GM12878 (cell line): ENCODE results near the gene PLEKHJ1.
A peak's percentile ranks its signal among the peaks of the same experiment; 100 is the strongest.

Experiments
- BRCA1 ChIP-seq: IDR thresholded peaks from 2 replicates; pipeline ENCODE4 v1.6.1; 2011; ENCODE audit warnings: low read depth, low read length, improper control_type of control experiment
- EGR1 ChIP-seq, 2 experiments: IDR thresholded peaks; 1 replicate in 1 of 2; 2 replicates in 1 of 2; pipeline ENCODE4 v1.6.1; 2011 to 2012; ENCODE audit warnings: low read depth in 2 of 2, low read length in 2 of 2, borderline replicate concordance in 1 of 2, mild to moderate bottlenecking in 1 of 2, moderate library complexity in 1 of 2
- ELK1 ChIP-seq: IDR thresholded peaks from 2 replicates; pipeline ENCODE4 v1.6.1; 2012; ENCODE audit warnings: low read depth, low read length, improper control_type of control experiment
- JUND ChIP-seq: IDR thresholded peaks from 2 replicates; pipeline ENCODE4 v1.6.1; 2012; ENCODE audit warnings: low read depth, mild to moderate bottlenecking, low read length, improper control_type of control experiment, moderate library complexity
- MYC ChIP-seq: IDR thresholded peaks from 2 replicates; pipeline ENCODE4 v1.6.1; 2011; ENCODE audit warnings: mild to moderate bottlenecking, low read length, moderate library complexity, inconsistent platforms; ENCODE audit not compliant: insufficient read depth, insufficient replicate concordance, insufficient read length, severe bottlenecking
- NR2C1 ChIP-seq: fragments of 450-650 bp; IDR thresholded peaks from 2 replicates; pipeline ENCODE4 v1.6.1; 2017; ENCODE audit warnings: antibody characterized with exemption, mild to moderate bottlenecking, moderate library complexity
- POLR2A ChIP-seq: IDR thresholded peaks from 2 replicates; pipeline ENCODE4 v1.6.1; 2011; ENCODE audit warnings: low read depth, mild to moderate bottlenecking, low read length
- RBBP5 ChIP-seq: fragments of 200-600 bp; sonication (generic); conservative IDR thresholded peaks from 2 replicates; pipeline ENCODE4 v1.6.1; 2016
- RFX5 ChIP-seq: IDR thresholded peaks from 2 replicates; pipeline ENCODE4 v1.6.1; 2011; ENCODE audit warnings: low read depth, low read length, improper control_type of control experiment
- TAF1 ChIP-seq: IDR thresholded peaks from 2 replicates; pipeline ENCODE4 v1.6.1; 2011; ENCODE audit warnings: mild to moderate bottlenecking, low read depth, low read length, borderline replicate concordance
- ZSCAN29 ChIP-seq: fragments of 450-650 bp; IDR thresholded peaks from 2 replicates; pipeline ENCODE4 v1.6.1; 2017; ENCODE audit warnings: mild to moderate bottlenecking, moderate library complexity
- TF ChIP-seq, protein P1 (sequence below), 3 experiments: IDR thresholded peaks in 2 of 3; conservative IDR thresholded peaks in 1 of 3; 2 replicates each; pipeline ENCODE4 v1.5.1; 2011; ENCODE audit warnings: low read depth in 3 of 3, low read length in 3 of 3, mild to moderate bottlenecking in 3 of 3, control low read depth in 2 of 3, moderate library complexity in 2 of 3, inconsistent platforms in 1 of 3, mixed read lengths in 1 of 3; ENCODE audit not compliant: control insufficient read depth in 2 of 3, insufficient read depth in 1 of 3; ENCODE audit errors: extremely low read depth in 1 of 3
- TF ChIP-seq, protein P2 (sequence below): fragments of 450-650 bp; IDR thresholded peaks from 2 replicates; pipeline ENCODE4 v1.6.1; 2014; ENCODE audit warnings: mild to moderate bottlenecking
- TF ChIP-seq, protein P3 (sequence below): fragments of 450-650 bp; IDR thresholded peaks from 2 replicates; pipeline ENCODE4 v1.6.1; 2017; ENCODE audit warnings: mild to moderate bottlenecking

GRCh38 chr19:2270157-2270422 lies 34.0 kb upstream of the PLEKHJ1 start:
- TF ChIP-seq ELK1 (no peak), MYC (no peak), RBBP5 (no peak), EGR1 (IDR thresholded peaks at IDR 0.05; ENCODE audit: borderline replicate concordance in 1 of 2, low read depth in 2 of 2, low read length in 2 of 2) (no peak), POLR2A (peak; percentile 17; the same call in 1 of the 2 replicates), ZSCAN29 (no peak), TAF1 (no peak), RFX5 (no peak), JUND (no peak), BRCA1 (no peak), NR2C1 (no peak)
- TF ChIP-seq, protein P1, sequence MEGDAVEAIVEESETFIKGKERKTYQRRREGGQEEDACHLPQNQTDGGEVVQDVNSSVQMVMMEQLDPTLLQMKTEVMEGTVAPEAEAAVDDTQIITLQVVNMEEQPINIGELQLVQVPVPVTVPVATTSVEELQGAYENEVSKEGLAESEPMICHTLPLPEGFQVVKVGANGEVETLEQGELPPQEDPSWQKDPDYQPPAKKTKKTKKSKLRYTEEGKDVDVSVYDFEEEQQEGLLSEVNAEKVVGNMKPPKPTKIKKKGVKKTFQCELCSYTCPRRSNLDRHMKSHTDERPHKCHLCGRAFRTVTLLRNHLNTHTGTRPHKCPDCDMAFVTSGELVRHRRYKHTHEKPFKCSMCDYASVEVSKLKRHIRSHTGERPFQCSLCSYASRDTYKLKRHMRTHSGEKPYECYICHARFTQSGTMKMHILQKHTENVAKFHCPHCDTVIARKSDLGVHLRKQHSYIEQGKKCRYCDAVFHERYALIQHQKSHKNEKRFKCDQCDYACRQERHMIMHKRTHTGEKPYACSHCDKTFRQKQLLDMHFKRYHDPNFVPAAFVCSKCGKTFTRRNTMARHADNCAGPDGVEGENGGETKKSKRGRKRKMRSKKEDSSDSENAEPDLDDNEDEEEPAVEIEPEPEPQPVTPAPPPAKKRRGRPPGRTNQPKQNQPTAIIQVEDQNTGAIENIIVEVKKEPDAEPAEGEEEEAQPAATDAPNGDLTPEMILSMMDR (IDR thresholded peaks at IDR 0.05 in 2 of 3, conservative IDR thresholded peaks at IDR 0.05 in 1 of 3; ENCODE audit: control insufficient read depth in 2 of 3, extremely low read depth in 1 of 3, insufficient read depth in 1 of 3, low read depth in 3 of 3, low read length in 3 of 3) = no peak
- TF ChIP-seq, protein P2, sequence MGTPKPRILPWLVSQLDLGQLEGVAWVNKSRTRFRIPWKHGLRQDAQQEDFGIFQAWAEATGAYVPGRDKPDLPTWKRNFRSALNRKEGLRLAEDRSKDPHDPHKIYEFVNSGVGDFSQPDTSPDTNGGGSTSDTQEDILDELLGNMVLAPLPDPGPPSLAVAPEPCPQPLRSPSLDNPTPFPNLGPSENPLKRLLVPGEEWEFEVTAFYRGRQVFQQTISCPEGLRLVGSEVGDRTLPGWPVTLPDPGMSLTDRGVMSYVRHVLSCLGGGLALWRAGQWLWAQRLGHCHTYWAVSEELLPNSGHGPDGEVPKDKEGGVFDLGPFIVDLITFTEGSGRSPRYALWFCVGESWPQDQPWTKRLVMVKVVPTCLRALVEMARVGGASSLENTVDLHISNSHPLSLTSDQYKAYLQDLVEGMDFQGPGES = no peak
- TF ChIP-seq, protein P3, sequence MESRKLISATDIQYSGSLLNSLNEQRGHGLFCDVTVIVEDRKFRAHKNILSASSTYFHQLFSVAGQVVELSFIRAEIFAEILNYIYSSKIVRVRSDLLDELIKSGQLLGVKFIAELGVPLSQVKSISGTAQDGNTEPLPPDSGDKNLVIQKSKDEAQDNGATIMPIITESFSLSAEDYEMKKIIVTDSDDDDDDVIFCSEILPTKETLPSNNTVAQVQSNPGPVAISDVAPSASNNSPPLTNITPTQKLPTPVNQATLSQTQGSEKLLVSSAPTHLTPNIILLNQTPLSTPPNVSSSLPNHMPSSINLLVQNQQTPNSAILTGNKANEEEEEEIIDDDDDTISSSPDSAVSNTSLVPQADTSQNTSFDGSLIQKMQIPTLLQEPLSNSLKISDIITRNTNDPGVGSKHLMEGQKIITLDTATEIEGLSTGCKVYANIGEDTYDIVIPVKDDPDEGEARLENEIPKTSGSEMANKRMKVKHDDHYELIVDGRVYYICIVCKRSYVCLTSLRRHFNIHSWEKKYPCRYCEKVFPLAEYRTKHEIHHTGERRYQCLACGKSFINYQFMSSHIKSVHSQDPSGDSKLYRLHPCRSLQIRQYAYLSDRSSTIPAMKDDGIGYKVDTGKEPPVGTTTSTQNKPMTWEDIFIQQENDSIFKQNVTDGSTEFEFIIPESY = no peak
